Measurements from ENCODE around the gene CREBBP.

Gene CREBBP

GRCh38 chr16:3856367-3857141 lies 24.0 kb downstream of the CREBBP start:
- DNase-seq (ENCODE audit: low spot score), result no peak

DNA sequence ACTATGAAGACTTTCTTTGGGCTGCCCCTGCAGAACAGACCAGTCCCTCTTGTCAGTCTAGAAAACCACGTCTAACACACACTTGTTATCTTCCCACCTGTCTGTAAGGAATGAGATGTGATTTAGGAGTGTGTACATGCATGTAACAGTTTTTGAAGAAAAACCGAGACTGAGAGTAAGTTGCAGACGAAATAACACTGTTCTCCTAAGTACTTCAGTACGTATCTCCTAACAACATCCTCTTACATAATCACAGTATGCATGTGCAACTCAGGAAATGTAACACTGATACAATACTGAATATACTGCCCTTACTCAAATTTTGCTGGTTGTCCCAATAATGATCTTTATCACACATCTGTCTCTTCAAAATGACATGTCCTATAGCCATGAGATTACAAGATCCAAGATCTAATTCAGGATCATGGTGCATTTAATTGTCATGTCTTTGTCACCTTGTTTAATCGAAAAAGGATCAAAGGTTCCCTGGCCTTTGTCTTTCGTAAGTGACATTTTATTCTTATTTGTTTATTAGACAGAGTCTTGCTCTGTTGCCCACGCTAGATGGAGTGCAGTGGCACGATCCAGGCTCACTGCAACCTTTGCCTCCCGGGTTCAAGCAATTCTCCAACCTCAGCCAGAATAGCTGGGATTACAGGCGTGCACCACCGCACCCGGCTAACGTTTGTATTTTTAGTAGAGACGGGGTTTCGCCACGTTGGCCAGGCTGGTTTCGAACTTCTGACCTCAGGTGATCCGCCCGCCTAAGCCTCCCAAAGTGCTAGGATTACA lies 25.6 kb downstream of the CREBBP start:
- no peak for DNase-seq (ENCODE audit: low spot score)

GRCh38 chr16:3850544-3850899 lies 30.0 kb downstream of the CREBBP start:
- DNase-seq (ENCODE audit: low spot score), result no peak

DNA sequence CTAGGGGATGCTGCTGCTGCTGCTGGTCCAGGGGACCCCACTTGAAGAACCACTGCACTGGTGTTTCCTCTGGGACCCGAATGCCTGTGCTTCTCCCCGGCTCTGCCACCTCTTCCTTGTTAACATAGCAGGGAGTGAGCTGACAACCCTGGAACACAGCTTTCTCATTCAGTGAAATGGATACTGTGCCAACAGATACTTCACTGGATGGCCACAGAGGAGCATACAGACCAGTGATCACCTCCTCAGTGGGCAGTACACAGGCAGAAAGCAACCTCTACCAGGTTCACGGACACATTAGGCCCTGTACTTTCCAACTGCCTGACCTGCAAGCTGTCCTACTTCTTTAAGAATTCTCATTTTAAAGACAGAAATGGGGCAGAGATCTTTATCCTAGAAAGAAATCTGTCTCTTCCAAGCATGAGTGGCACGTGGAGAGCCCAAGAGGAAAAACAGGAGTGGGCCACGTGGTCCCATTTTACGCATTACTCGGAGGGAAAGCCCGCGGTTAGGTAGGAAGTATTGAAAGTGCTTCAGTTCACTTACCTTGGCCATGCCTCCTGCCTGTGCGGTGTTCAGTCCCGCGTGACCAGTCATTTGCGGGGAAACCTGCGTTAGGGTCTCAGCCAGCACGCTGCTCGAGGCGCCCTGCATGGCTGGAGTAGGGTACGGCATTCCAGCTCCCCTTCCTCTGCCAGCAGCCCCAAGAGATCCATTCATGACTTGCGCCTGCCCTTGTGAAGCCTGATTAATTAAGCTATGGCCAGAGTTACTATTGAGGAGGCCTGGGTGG lies 30.6 kb downstream of the CREBBP start:
- no peak for DNase-seq (ENCODE audit: low spot score)

- DNase-seq (ENCODE audit: low spot score), result no peak
Measured at GRCh38 chr16:3846595-3847091, 33.9 kb downstream of the CREBBP start.

- no peak for DNase-seq (ENCODE audit: low spot score)
Measured at GRCh38 chr16:3846087-3846486, 34.4 kb downstream of the CREBBP start.

DNA sequence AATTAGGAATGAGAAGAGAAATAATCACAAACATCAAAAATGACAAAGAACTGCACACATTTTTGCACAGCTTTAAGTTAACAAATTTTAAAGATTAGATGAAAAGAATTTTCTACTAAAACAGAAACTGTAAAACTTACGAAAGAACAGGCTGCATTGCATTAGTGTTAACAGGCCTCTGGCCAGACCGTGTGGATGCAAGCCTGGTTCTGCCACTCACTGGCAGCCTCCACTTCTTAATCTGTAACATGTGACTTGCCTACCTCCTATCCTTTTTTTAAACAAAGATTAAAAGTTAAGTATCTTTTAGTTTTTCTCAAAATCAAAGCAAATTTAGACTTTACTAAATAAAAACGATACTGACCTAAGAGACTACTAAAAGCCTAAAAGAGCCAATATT lies 37.5 kb downstream of the CREBBP start:
- no peak for DNase-seq (ENCODE audit: low spot score)

GRCh38 chr16:3841729-3842508 lies 38.6 kb downstream of the CREBBP start:
- DNase-seq (ENCODE audit: low spot score), result no peak

- DNase-seq (ENCODE audit: low spot score), result no peak
Measured at GRCh38 chr16:3839402-3840184, 40.9 kb downstream of the CREBBP start.

- no peak for DNase-seq (ENCODE audit: low spot score)
Measured at GRCh38 chr16:3838600-3839401, 41.7 kb downstream of the CREBBP start.

- no peak for DNase-seq (ENCODE audit: low spot score)
Measured at GRCh38 chr16:3837851-3838586, 42.5 kb downstream of the CREBBP start.

- no peak for DNase-seq (ENCODE audit: low spot score)
Measured at GRCh38 chr16:3836641-3837040, 43.9 kb downstream of the CREBBP start.

DNA sequence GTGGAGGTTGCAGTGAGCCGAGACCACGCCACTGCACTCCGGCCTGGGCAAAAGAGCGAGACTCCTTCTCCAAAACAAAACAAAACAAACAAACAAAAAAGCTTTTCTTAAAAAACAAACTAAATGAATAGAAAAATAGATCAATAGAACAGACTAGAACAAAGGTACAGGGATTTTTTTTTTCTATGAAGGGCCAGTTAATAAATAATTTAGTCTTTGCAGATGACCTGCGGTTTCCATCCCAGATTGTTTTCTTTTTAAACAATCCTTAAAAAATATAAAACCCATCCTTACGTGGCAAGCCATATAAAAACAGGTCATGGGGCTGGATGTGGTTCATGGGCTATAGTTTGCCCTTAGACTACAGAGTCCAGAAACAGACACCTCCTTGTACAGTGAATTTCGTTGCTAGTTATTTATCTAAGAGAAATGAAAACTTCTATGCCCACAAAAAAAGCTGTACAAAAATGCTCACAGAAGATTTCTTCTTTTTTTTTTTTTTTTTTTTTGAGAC lies 45.4 kb downstream of the CREBBP start:
- no peak for DNase-seq (ENCODE audit: low spot score)

GRCh38 chr16:3832668-3833067 lies 47.8 kb downstream of the CREBBP start:
- DNase-seq (ENCODE audit: low spot score), result no peak

DNA sequence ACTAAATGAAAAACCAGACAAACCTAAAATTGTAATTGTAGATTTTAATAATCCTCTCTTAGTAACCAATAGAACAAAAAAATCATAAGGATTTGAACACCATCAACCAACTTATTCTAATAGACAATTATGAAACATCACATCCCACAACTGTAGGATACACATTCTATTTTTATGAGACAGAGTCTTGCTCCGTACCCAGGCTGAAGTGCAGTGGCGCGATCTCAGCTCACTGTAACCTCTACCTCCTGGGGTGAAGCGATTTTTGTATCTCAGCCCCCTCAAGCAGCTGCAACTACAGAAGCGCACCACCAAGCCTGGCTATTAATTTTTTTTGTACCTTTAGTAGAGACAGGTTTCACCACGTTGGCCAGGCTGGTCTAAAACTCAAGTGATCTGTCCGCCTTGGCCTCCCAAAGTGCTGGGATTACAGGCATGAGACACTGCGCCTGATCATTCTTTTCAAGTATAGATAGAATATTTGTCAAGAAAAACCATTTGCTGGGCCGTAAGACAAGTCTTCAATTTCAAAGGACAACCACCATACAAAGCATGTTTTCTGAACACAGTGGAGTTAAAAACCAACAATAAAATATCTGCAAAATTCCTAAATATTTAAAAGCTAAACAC lies 49.8 kb downstream of the CREBBP start:
- no peak for DNase-seq (ENCODE audit: low spot score)

- no peak for DNase-seq (ENCODE audit: low spot score)
Measured at GRCh38 chr16:3829631-3830536, 50.6 kb downstream of the CREBBP start.

DNA sequence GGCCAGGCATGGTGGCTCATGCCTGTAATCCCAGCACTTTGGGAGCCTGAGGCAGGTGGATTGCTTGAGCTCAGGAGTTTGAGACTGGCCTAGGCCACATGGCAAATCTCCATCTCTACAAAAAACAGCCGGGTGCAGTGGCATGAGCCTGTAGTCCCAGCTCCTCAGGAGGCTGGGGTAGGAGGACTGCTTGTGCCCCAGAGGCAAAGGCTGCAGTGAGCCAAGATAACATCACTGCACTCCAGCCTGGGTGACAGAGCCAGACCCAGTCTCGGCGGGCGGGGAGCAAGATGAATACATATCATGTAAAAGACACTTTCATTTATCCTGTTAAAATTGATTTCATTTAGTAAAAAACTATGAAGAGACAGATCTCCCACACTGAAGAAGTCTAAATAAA lies 54.6 kb downstream of the CREBBP start:
- DNase-seq (ENCODE audit: low spot score), result no peak

DNA sequence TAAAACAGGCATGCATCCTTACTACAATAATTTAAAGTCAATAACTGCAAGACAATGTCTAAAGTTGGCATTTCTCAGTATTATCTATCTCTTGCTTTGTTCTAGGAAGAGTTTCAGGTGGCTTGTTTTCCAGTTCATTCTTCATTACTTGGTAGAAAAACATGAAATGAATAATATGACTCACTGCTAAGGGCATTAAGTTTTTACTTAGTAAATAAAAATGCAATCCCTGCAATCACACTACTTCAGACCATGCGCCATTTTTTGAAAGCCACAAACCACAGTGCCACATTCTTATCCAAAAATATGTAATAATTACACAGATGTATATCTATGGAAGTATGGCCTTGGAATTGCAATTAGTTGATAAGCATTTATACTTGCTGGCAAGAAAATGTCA lies 55.4 kb downstream of the CREBBP start:
- DNase-seq (ENCODE audit: low spot score), result no peak
